Stimulated activated CD4-positive, alpha-beta T cell treated with anti-CD3 and anti-CD28 coated beads, Interleukin-15, amount 100 ng/mL, for 48 hours (primary cell): ENCODE results near the gene CCL1.

Source experiments
- DNase-seq, 2 donors: peaks; one replicate each; pipeline ENCODE4 v3.0.0-alpha.2; 2020; ENCODE audit warnings: low read depth in 2 of 2

The CCL1 gene

GRCh38 chr17:34363183-34363661, at the start of gene CCL1:
CCL1 (minus strand) TSS chr17:34363233; CDS start chr17:34363161, 72 bp downstream.
- no peak for DNase-seq

GRCh38 chr17:34412534-34412933, 49.5 kb upstream of the CCL1 start:
- DNase-seq: no peak

GRCh38 chr17:34411646-34412421, 48.8 kb upstream of the CCL1 start:
- no peak for DNase-seq

GRCh38 chr17:34409352-34409751, 46.3 kb upstream of the CCL1 start:
- no peak for DNase-seq

GRCh38 chr17:34408439-34408838, 45.4 kb upstream of the CCL1 start:
- DNase-seq: no peak

GRCh38 chr17:34406226-34406625, 43.2 kb upstream of the CCL1 start:
- no peak for DNase-seq

- DNase-seq: no peak
These were observed 40.0 kb upstream of the CCL1 start for GRCh38 chr17:34403006-34403405.

GRCh38 chr17:34401165-34401564, 38.1 kb upstream of the CCL1 start:
- DNase-seq: no peak

- DNase-seq: no peak
These were observed 37.4 kb upstream of the CCL1 start for GRCh38 chr17:34400301-34400931.

- no peak for DNase-seq
These were observed 36.7 kb upstream of the CCL1 start for GRCh38 chr17:34399725-34400124.

GRCh38 chr17:34398990-34399389, 36.0 kb upstream of the CCL1 start:
- DNase-seq: no peak

GRCh38 chr17:34397265-34397664, 34.2 kb upstream of the CCL1 start:
- DNase-seq: no peak

- DNase-seq: no peak
These were observed 30.4 kb upstream of the CCL1 start for GRCh38 chr17:34393401-34393800.

GRCh38 chr17:34391241-34391640, 28.2 kb upstream of the CCL1 start:
- DNase-seq: no peak

- no peak for DNase-seq
These were observed 27.6 kb upstream of the CCL1 start for GRCh38 chr17:34390649-34391048.

GRCh38 chr17:34389126-34389750, 26.2 kb upstream of the CCL1 start:
- no peak for DNase-seq

- DNase-seq: no peak
These were observed 24.5 kb upstream of the CCL1 start for GRCh38 chr17:34387566-34387965.

GRCh38 chr17:34386697-34387550, 23.9 kb upstream of the CCL1 start:
- no peak for DNase-seq

- DNase-seq: no peak
These were observed 23.3 kb upstream of the CCL1 start for GRCh38 chr17:34386343-34386696.

GRCh38 chr17:34384822-34385605, 22.0 kb upstream of the CCL1 start:
- no peak for DNase-seq

- no peak for DNase-seq
These were observed 21.2 kb upstream of the CCL1 start for GRCh38 chr17:34384271-34384670.
